Peyer's patch (tissue), 4 donors: Measurements from ENCODE around the gene RPL27A.

Source experiments
- POLR2A ChIP-seq, 2 donors: fragments of 450-650 bp; IDR thresholded peaks; one replicate each; pipeline ENCODE4 v1.5.1; 2017; ENCODE audit warnings: antibody characterized with exemption in 2 of 2, mild to moderate bottlenecking in 2 of 2, moderate library complexity in 2 of 2
- TF ChIP-seq, protein P1 (sequence below), 6 experiments: fragments of 450-650 bp in 4 of 6; fragments of 200-600 bp in 2 of 6; sonication (generic) in 1 of 6; IDR thresholded peaks; one replicate each; pipeline ENCODE4 v1.5.1; 2017 to 2019; ENCODE audit warnings: antibody characterized with exemption in 6 of 6, mild to moderate bottlenecking in 3 of 6, moderate library complexity in 1 of 6

DNA sequence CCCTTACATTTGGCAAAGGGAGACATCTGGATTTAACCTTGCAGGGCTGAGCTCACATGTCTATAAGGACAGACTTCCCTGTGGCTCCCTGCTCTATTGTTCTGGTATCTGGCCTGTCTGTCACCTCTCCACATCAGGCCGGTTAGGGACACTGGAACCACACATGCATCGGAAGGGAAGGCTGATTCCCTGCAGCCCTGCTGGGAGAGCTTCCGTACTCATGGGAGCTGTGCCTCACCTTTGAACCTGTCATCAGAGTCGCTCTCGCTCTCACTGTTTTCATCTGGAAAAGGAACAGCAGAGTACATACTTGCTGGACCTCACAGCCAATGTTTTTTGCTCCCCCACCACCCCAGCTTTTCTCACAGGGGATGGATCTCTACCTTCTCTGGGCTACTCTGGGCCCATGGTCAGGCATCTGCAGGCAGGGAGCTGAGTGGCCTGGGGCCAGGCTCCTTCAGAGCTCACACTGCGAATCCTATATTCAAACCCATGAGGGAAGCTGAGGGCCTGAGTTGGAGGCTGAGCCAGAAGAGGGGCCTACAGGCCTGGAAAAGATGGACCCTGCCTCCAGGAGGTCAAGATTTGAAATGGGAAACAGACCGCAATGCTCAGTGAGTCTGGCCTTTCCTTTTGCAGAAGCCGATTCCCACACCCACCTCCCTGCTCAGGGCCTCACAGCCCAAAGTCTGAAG is 31.3 kb downstream of the RPL27A start:
- TF ChIP-seq, protein P1, sequence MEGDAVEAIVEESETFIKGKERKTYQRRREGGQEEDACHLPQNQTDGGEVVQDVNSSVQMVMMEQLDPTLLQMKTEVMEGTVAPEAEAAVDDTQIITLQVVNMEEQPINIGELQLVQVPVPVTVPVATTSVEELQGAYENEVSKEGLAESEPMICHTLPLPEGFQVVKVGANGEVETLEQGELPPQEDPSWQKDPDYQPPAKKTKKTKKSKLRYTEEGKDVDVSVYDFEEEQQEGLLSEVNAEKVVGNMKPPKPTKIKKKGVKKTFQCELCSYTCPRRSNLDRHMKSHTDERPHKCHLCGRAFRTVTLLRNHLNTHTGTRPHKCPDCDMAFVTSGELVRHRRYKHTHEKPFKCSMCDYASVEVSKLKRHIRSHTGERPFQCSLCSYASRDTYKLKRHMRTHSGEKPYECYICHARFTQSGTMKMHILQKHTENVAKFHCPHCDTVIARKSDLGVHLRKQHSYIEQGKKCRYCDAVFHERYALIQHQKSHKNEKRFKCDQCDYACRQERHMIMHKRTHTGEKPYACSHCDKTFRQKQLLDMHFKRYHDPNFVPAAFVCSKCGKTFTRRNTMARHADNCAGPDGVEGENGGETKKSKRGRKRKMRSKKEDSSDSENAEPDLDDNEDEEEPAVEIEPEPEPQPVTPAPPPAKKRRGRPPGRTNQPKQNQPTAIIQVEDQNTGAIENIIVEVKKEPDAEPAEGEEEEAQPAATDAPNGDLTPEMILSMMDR (IDR thresholded peaks at IDR 0.05), result no peak
- no peak for TF ChIP-seq POLR2A (IDR thresholded peaks at IDR 0.05)
